Astrocyte (in vitro differentiated cells and primary cell): ENCODE measurements around the gene CCNK.

Experiments used
- EZH2 ChIP-seq: IDR thresholded peaks from 2 replicates; pipeline ENCODE4 v1.6.1; 2012; ENCODE audit warnings: mild to moderate bottlenecking, low read length, inconsistent platforms; ENCODE audit not compliant: insufficient read depth
- TF ChIP-seq, protein P1 (sequence below): IDR thresholded peaks from 2 replicates; pipeline ENCODE4 v1.5.1; 2011; ENCODE audit warnings: low read depth, mild to moderate bottlenecking, inconsistent platforms, low read length, moderate library complexity; ENCODE audit not compliant: insufficient read depth

DNA sequence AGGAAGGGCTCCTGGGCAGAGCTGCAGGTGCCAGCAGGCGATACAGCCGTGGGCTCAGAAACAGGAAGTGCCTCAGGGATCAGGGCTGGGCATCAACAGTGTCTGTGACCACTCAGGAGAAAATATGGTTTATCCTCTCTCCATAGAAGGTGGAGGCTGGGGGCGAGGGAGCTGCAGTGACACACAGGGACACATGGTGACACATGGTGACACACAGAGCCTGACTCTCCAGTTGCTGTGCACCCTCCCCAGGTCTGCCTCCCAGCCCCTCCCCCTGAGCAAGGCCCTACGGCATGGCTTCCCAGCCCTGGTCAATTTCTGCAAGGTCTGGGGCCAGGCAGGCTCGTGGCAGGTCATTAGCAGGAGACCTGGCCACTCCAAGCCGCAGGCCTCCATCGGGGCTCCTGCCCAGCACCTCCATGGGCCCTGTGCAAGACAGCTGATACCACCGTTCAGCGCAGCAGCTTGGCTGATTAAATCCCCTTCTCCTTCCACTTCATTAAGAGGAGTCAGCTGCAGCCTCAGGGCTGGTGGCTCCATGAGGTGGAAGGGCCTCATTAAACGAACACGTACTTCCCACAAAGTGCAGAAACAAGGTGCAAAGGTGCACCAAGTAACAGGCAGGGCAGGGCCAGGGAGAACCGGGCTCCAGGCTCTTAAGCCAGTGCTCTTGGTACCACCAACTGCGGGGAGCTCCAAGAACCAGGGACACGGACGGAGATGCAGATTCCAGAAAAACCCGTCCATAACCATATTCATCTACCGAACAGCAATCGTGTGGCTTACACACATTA lies 60.7 kb downstream of the CCNK start:
- TF ChIP-seq, protein P1, sequence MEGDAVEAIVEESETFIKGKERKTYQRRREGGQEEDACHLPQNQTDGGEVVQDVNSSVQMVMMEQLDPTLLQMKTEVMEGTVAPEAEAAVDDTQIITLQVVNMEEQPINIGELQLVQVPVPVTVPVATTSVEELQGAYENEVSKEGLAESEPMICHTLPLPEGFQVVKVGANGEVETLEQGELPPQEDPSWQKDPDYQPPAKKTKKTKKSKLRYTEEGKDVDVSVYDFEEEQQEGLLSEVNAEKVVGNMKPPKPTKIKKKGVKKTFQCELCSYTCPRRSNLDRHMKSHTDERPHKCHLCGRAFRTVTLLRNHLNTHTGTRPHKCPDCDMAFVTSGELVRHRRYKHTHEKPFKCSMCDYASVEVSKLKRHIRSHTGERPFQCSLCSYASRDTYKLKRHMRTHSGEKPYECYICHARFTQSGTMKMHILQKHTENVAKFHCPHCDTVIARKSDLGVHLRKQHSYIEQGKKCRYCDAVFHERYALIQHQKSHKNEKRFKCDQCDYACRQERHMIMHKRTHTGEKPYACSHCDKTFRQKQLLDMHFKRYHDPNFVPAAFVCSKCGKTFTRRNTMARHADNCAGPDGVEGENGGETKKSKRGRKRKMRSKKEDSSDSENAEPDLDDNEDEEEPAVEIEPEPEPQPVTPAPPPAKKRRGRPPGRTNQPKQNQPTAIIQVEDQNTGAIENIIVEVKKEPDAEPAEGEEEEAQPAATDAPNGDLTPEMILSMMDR: no peak
- no peak for TF ChIP-seq EZH2
